Right lobe of liver (tissue), 6 donors: ENCODE measurements around the gene RBM48. TPM values are rescaled to one million over a fixed set of nuclear protein-coding genes. Genes with fewer than 3 reads are reported as not detected.

Source experiments
- ATAC-seq, 4 donors: fragments of 200-7000 bp; cut with Tn5 transposase; one replicate each; pipeline ENCODE4 v1.9.1; 2020; ENCODE audit warnings: mild to moderate bottlenecking in 4 of 4, moderate library complexity in 4 of 4
- DNase-seq, 3 donors: peaks; one replicate each; pipeline ENCODE4 v3.0.0-alpha.2; 2020
- H3K27ac ChIP-seq, 3 donors: fragments of 200-600 bp; one replicate each; pipeline ENCODE4 v1.8.0; 2022
- H3K27me3 ChIP-seq, 2 donors: fragments of 200-600 bp; one replicate each; pipeline ENCODE4 v1.8.0; 2022
- H3K36me3 ChIP-seq, 4 donors: fragments of 200-600 bp; sonication (generic) in 1 of 4; one replicate each; pipeline versions ENCODE4 v1.5.1 to v1.8.0; 2017 to 2022; ENCODE audit warnings: control low read depth in 1 of 4
- H3K4me1 ChIP-seq, 4 donors: fragments of 200-600 bp; sonication (generic) in 1 of 4; one replicate each; pipeline versions ENCODE4 v1.5.1 to v1.8.0; 2017 to 2022; ENCODE audit warnings: control low read depth in 1 of 4
- H3K4me3 ChIP-seq, 3 donors: fragments of 200-600 bp; one replicate each; pipeline ENCODE4 v1.8.0; 2022
- H3K9me3 ChIP-seq, 4 donors: fragments of 200-600 bp; sonication (generic) in 1 of 4; one replicate each; pipeline versions ENCODE4 v1.5.1 to v1.8.0; 2017 to 2022; ENCODE audit warnings: control low read depth in 1 of 4
- CTCF ChIP-seq, 4 donors: fragments of 200-600 bp in 3 of 4; fragments of 450-650 bp in 1 of 4; IDR thresholded peaks; one replicate each; pipeline versions ENCODE4 v1.5.1 to v1.8.0; 2016 to 2022; ENCODE audit warnings: antibody characterized with exemption in 4 of 4, mild to moderate bottlenecking in 2 of 4
- POLR2A ChIP-seq: fragments of 450-650 bp; IDR thresholded peaks from one replicate; pipeline ENCODE4 v1.6.1; 2017; ENCODE audit warnings: antibody characterized with exemption, mild to moderate bottlenecking
- WGBS: methylation state at CpG from one replicate; pipeline ENCODE4 v1.1.6; 2018; ENCODE audit warnings: low coverage, low lambda C conversion rate; ENCODE audit not compliant: insufficient coverage; ENCODE audit errors: missing lambda C conversion rate; 5-methylcytosine and 5-hydroxymethylcytosine counted together
- intact Hi-C, 2 donors: fragments of 100-400 bp; cut with DNase I; formaldehyde crosslinking; loops; one replicate each; pipeline versions ENCODE4 v1.11.2 to v1.14.1; 2022
- total RNA-seq, 6 experiments: library from RNA; depleted of rRNA in 2 of 6; stranded (reverse); fragments of >200 nt in 2 of 6; fragmentation: NEBNext Ultra II Directional in 3 of 6; extraction: Animal tissue kit (Norgen Biotek cat#: 25700) in 3 of 6; gene quantifications; one replicate each; pipeline versions ENCODE4 v1.1.0 to v1.2.4, GENCODE V29; 2016 to 2023
- donor health status: DM: no; HTN: yes; CAD: no.
- donor health status: DM: no; HTN: no; CAD: no.
- donor health status: DM: no; HTN: no; CAD: no.
- donor health status: DM: no; HTN: yes; CAD: no.
- donor health status: DM: no; HTN: yes; CAD: no.

The RBM48 gene
- total RNA-seq, 6 experiments from 2014 or later, result 4.2 to 6.9 (median 4.7) TPM

- ATAC-seq, result no peak
- Histone ChIP-seq H3K27me3 (no peaks in the 10 kb centered on the region), H3K4me1 (peaks cover 0 to 6% (median 0%) of the 10 kb centered on the region in 4 donors), H3K4me3 (no peak overlapping the region), H3K36me3 (peaks cover 0 to 21% (median 2%) of the 10 kb centered on the region in 4 donors), H3K9me3 (no peaks in the 10 kb centered on the region), H3K27ac (no peak overlapping the region)
- DNase-seq, result no peak
- TF ChIP-seq POLR2A (no peak), CTCF (IDR thresholded peaks at IDR 0.05) (no peak)
- intact Hi-C loops, result no loop called here
- WGBS, result 92% methylated on average over 6 of the region's 7 CpGs
Observed at GRCh38 chr7:92557808-92558362, 29.3 kb downstream of the RBM48 start.

- ATAC-seq, result peak in 3 of 4 donors; percentile 22 to 58 (median 36)
- intact Hi-C loops, result no loop called here
- H3K4me3 ChIP-seq, result no peak overlapping the region
Observed at GRCh38 chr7:92560602-92561001, 32.0 kb downstream of the RBM48 start.

GRCh38 chr7:92563345-92563744 lies 34.8 kb downstream of the RBM48 start:
- H3K27me3 ChIP-seq, result no peaks in the 10 kb centered on the region

More at GRCh38 chr7:92560602-92561001, 32.0 kb downstream of the RBM48 start:
- TF ChIP-seq POLR2A (no peak), CTCF (IDR thresholded peaks at IDR 0.05) (no peak)
- Histone ChIP-seq H3K27me3 (no peaks in the 10 kb centered on the region), H3K4me1 (peaks cover 0 to 6% (median 0%) of the 10 kb centered on the region in 4 donors), H3K9me3 (no peaks in the 10 kb centered on the region), H3K36me3 (peaks cover 0 to 35% (median 4%) of the 10 kb centered on the region in 4 donors), H3K27ac (no peak overlapping the region)
- no peak for DNase-seq

GRCh38 chr7:92567460-92567859 lies 38.9 kb downstream of the RBM48 start:
- Histone ChIP-seq H3K27me3 (no peaks in the 10 kb centered on the region), H3K36me3 (peaks cover 4 to 46% (median 10%) of the 10 kb centered on the region in 4 donors), H3K4me3 (no peak overlapping the region), H3K9me3 (no peaks in the 10 kb centered on the region), H3K4me1 (no peaks in the 10 kb centered on the region), H3K27ac (no peak overlapping the region)
- 96% methylated on average over 6 of the region's 6 CpGs for WGBS
- intact Hi-C loops, result no loop called here
- DNase-seq, result no peak
- TF ChIP-seq CTCF (IDR thresholded peaks at IDR 0.05) (no peak), POLR2A (no peak)
- ATAC-seq, result no peak

More at GRCh38 chr7:92563345-92563744, 34.8 kb downstream of the RBM48 start:
- DNase-seq (no peak), ATAC-seq (no peak)
- intact Hi-C loops, result no loop called here
- Histone ChIP-seq H3K4me1 (peaks cover 0 to 6% (median 0%) of the 10 kb centered on the region in 4 donors), H3K36me3 (peaks cover 2 to 52% (median 9%) of the 10 kb centered on the region in 4 donors), H3K27ac (no peak overlapping the region), H3K9me3 (no peaks in the 10 kb centered on the region), H3K4me3 (no peak overlapping the region)
- TF ChIP-seq POLR2A (no peak), CTCF (IDR thresholded peaks at IDR 0.05) (no peak)
- 65% methylated on average over 2 of the region's 2 CpGs for WGBS
